ENCODE measurements around the gene SPECC1. TPM values are rescaled to one million over a fixed set of nuclear protein-coding genes. Genes with fewer than 3 reads are reported as not detected.
"Not testable (repeated sequence)": the region's sequence is repeated elsewhere in the genome, so short reads cannot be mapped to it uniquely, and the experiment has no call there.

Gene SPECC1
- polyA plus RNA-seq, 3 donors: 5.0 to 11.5 (median 8.2) TPM

- H3K27ac ChIP-seq (ENCODE audit: low read depth, low read length): not testable (repeated sequence)
Measured at GRCh38 chr17:20106446-20106845, 97.3 kb downstream of the SPECC1 start.

DNA sequence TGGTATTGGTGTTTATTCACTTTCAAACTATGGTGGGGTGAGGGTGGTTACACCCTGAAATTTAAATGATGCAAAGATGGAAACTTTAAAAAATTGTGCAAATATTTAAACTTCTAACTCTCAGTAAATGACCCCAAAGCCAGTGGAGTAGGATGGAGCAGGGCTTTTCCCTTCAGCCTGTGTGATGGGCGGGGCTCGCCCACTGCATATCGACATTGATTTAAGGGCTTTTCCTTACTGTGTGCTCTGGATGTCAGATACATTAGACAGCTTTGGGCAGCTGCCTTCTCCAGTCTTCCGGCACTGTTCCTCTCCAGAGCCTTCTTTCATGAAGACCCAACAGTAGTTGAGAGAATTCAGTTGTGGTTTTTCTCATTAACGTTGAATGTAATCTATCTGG is 99.9 kb downstream of the SPECC1 start:
- H3K27ac ChIP-seq (ENCODE audit: low read depth, low read length): no peak overlapping the region
- 88 to 93% (median 92%) methylated on average over 5 of the region's 5 CpGs for WGBS, 3 donors

GRCh38 chr17:20111538-20111937 is 102.4 kb downstream of the SPECC1 start:
- 78 to 82% (median 80%) methylated on average over 10 of the region's 10 CpGs for WGBS, 3 donors
- H3K27ac ChIP-seq (ENCODE audit: low read depth, low read length): no peak overlapping the region

GRCh38 chr17:20114466-20114865 is 105.3 kb downstream of the SPECC1 start:
- 77 to 98% (median 94%) methylated on average over 2 of the region's 2 CpGs for WGBS, 3 donors
- H3K27ac ChIP-seq (ENCODE audit: low read depth, low read length): no peak overlapping the region

DNA sequence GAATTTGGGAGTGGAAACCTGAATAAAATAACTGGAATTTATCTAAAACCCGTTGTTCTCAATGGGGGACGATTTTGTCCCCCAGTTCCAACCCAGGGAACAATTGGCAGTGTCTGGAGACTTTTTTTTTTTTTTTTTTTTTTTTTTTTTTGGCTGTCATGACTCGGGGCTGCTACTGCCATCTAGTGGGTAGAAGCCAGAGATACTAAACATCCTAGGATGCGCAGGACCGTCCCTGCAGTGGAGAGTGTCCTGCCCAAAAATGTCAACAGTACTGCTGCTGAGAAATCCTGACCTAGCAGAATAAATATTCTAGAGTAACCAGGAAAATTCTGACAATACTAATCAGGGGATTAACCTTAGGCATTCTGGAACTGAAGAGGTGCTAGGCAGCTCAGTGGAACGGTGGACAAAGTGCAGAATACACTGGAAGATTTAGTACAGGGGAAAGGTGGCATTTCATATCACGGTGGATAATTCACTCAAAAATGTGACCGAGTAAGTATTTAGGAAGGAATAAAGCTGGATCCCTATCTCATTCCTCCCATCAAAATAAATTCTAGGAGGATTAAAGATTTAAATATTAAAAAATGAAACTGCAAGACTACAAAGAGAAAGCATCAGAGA is 107.6 kb downstream of the SPECC1 start:
- H3K27ac ChIP-seq (ENCODE audit: low read depth, low read length): no peak overlapping the region
- 12 to 22% (median 20%) methylated on average over 8 of the region's 8 CpGs for WGBS, 3 donors

- no peak overlapping the region for H3K27ac ChIP-seq (ENCODE audit: low read depth, low read length)
- WGBS, 3 donors: 90 to 100% (median 93%) methylated on average over 1 of the region's 1 CpG
Measured at GRCh38 chr17:20118280-20118679, 109.1 kb downstream of the SPECC1 start.

GRCh38 chr17:20120836-20121235 is 111.7 kb downstream of the SPECC1 start:
- WGBS, 3 donors: 55 to 56% (median 55%) methylated on average over 3 of the region's 3 CpGs
- H3K27ac ChIP-seq (ENCODE audit: low read depth, low read length): no peak overlapping the region

- WGBS, 3 donors: 44 to 57% (median 53%) methylated on average over 11 of the region's 11 CpGs
- no peak overlapping the region for H3K27ac ChIP-seq (ENCODE audit: low read depth, low read length)
Measured at GRCh38 chr17:20121359-20122253, 112.4 kb downstream of the SPECC1 start.

- H3K27ac ChIP-seq (ENCODE audit: low read depth, low read length): no peak overlapping the region
- WGBS, 3 donors: 73 to 78% (median 76%) methylated on average over 8 of the region's 8 CpGs
Measured at GRCh38 chr17:20122254-20122879, 113.2 kb downstream of the SPECC1 start.

DNA sequence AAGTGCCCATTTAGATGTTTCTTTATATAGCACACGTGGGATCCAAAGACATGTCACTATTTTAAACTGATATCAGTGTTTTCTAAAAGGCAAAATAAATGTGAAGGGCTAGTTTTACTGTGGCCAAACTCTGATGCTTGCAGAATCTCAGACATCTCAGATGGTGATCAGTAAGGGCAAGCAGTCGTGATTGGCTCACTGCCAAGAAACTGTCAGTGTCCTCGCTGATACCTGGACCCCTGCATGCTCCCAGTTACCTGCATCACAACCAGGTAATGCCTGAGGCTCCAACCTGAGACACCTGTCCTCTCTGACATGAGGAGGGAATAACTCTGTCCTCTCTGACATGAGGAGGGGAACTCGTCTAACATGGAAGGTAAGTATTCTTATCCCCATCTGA is 114.0 kb downstream of the SPECC1 start:
- 45 to 75% (median 71%) methylated on average over 4 of the region's 4 CpGs for WGBS, 3 donors
- H3K27ac ChIP-seq (ENCODE audit: low read depth, low read length): no peak overlapping the region

DNA sequence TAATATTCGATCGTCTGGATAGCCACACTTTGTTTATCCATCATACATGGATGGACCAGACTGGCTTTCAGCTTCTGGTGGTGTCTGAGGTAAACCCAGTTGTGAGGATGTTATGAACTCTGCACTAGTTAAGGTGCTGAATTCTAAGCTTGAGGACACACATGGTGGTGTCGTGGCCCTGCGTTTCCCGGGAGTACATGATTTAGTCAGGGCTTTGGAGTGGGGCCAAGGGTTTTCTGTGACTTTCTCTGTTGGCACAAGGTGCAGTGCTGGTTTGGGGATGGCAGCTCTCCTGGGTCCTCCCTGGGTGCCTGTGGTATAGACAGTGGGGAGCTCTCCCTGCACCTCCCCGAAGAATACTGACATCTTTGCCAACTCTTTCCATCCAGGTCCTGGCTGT is 116.6 kb downstream of the SPECC1 start:
- 48 to 70% (median 60%) methylated on average over 6 of the region's 6 CpGs for WGBS, 3 donors
- H3K27ac ChIP-seq (ENCODE audit: low read depth, low read length): no peak overlapping the region

- no peak overlapping the region for H3K27ac ChIP-seq (ENCODE audit: low read depth, low read length)
- 90 to 95% (median 95%) methylated on average over 6 of the region's 6 CpGs for WGBS, 3 donors
Measured at GRCh38 chr17:20127360-20128035, 118.3 kb downstream of the SPECC1 start.

GRCh38 chr17:20128036-20128667 is 119.0 kb downstream of the SPECC1 start:
- 80 to 85% (median 82%) methylated on average over 4 of the region's 4 CpGs for WGBS, 3 donors
- no peak overlapping the region for H3K27ac ChIP-seq (ENCODE audit: low read depth, low read length)

- 68 to 77% (median 73%) methylated on average over 5 of the region's 5 CpGs for WGBS, 3 donors
- H3K27ac ChIP-seq (ENCODE audit: low read depth, low read length): no peak overlapping the region
Measured at GRCh38 chr17:20133517-20133916, 124.4 kb downstream of the SPECC1 start.

- H3K27ac ChIP-seq (ENCODE audit: low read depth, low read length): no peak overlapping the region
- WGBS, 3 donors: 56 to 74% (median 65%) methylated on average over 10 of the region's 10 CpGs
Measured at GRCh38 chr17:20141198-20141972, 132.2 kb downstream of the SPECC1 start.

DNA sequence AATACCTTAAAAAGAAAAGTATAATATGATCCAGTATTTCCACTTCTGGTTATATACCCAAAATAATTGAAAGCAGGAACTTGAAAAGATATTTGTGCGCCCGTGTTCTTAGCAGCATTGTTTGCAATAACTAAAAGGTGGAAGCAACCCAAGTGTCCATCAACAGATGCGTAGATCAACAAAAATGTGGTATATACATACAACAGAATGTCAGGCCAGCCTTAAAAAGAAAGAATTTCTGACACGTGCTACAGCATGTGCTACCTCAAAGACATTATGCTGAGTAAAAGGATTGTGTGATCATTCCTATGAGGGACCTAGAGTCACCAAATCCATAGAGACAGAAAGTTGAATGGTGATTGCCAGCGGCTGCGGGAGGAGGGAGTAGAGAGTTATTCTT is 133.1 kb downstream of the SPECC1 start:
- 88 to 92% (median 91%) methylated on average over 6 of the region's 6 CpGs for WGBS, 3 donors
- H3K27ac ChIP-seq (ENCODE audit: low read depth, low read length): no peak overlapping the region

DNA sequence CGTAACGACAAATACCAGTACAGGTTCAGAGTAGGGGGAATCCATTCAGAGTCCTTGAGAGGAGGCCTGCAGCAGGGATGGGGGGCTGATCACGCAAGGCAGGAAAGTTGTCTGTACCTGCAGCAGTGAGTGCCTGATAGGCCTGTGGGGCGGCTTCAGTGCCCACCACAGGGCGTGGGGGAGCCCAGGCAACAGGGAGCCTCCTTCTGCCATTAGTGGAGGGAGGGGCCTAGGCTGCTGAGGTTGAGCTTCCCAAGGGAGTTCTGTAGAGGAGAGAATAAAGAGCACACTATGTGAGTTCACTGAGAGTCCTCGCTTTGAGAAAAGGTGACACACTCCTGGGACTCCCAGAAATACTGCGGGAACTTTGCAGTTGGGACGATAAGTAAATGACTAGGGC is 134.6 kb downstream of the SPECC1 start:
- no peak overlapping the region for H3K27ac ChIP-seq (ENCODE audit: low read depth, low read length)
- WGBS, 3 donors: 93 to 95% (median 95%) methylated on average over 8 of the region's 8 CpGs

GRCh38 chr17:20145567-20145966 is 136.4 kb downstream of the SPECC1 start:
- no peak overlapping the region for H3K27ac ChIP-seq (ENCODE audit: low read depth, low read length)
- WGBS, 3 donors: 70 to 88% (median 84%) methylated on average over 1 of the region's 1 CpG

All from adipose tissue (tissue), 3 donors.